HuH-7 (cell line): Measurements from ENCODE around the gene USP37.

Source experiments
- DNase-seq: peaks from one replicate; pipeline ENCODE4 v3.0.0; 2011; ENCODE audit warnings: low spot score

USP37 gene

GRCh38 chr2:218472988-218473387 lies 95.2 kb downstream of the USP37 start:
- DNase-seq: no peak

GRCh38 chr2:218471982-218472381 lies 96.2 kb downstream of the USP37 start:
- no peak for DNase-seq

GRCh38 chr2:218471036-218471435 lies 97.1 kb downstream of the USP37 start:
- DNase-seq: no peak

GRCh38 chr2:218470448-218470847 lies 97.7 kb downstream of the USP37 start:
- no peak for DNase-seq

GRCh38 chr2:218465987-218466633 lies 102.0 kb downstream of the USP37 start:
- DNase-seq: peak; percentile 2

GRCh38 chr2:218458598-218458997 lies 109.6 kb downstream of the USP37 start:
- no peak for DNase-seq

- DNase-seq: no peak
Measured at GRCh38 chr2:218456849-218457248, 111.3 kb downstream of the USP37 start.

- no peak for DNase-seq
Measured at GRCh38 chr2:218452079-218452478, 116.1 kb downstream of the USP37 start.

- no peak for DNase-seq
Measured at GRCh38 chr2:218448934-218449333, 119.2 kb downstream of the USP37 start.

- DNase-seq: no peak
Measured at GRCh38 chr2:218447072-218447471, 121.1 kb downstream of the USP37 start.

- no peak for DNase-seq
Measured at GRCh38 chr2:218446547-218446946, 121.6 kb downstream of the USP37 start.

- DNase-seq: no peak
Measured at GRCh38 chr2:218445602-218446001, 122.5 kb downstream of the USP37 start.

GRCh38 chr2:218444692-218445357 lies 123.3 kb downstream of the USP37 start:
- peak; percentile 76 for DNase-seq

GRCh38 chr2:218438596-218438995 lies 129.6 kb downstream of the USP37 start:
- no peak for DNase-seq

- DNase-seq: no peak
Measured at GRCh38 chr2:218437969-218438368, 130.2 kb downstream of the USP37 start.

- DNase-seq: no peak
Measured at GRCh38 chr2:218436992-218437391, 131.2 kb downstream of the USP37 start.

GRCh38 chr2:218435003-218435982 lies 132.9 kb downstream of the USP37 start:
- no peak for DNase-seq

- DNase-seq: no peak
Measured at GRCh38 chr2:218434456-218434855, 133.7 kb downstream of the USP37 start.

- DNase-seq: no peak
Measured at GRCh38 chr2:218432676-218433365, 135.3 kb downstream of the USP37 start.

- DNase-seq: no peak
Measured at GRCh38 chr2:218431878-218432277, 136.3 kb downstream of the USP37 start.

- DNase-seq: no peak
Measured at GRCh38 chr2:218430721-218431120, 137.4 kb downstream of the USP37 start.
